ENCODE results near the gene RPL31. TPM values are rescaled to one million over a fixed set of nuclear protein-coding genes. Genes with fewer than 3 reads are reported as not detected.

Gene RPL31
- total and polyA plus RNA-seq, 4 donors, result 1,020 to 6,954 (median 2,548) TPM

- no peaks in the 10 kb centered on the region for H3K4me1 ChIP-seq (ENCODE audit: control insufficient read depth in 5 of 5, insufficient read depth in 5 of 5, low read length in 5 of 5)
- no peak overlapping the region for H3K27ac ChIP-seq (ENCODE audit: low read depth in 1 of 2, low read length in 1 of 2)
- H3K36me3 ChIP-seq (ENCODE audit: control insufficient read depth in 4 of 4, insufficient read depth in 4 of 4, low read length in 4 of 4), result peaks cover 0 to 9% (median 4%) of the 10 kb centered on the region in 4 donors
- H3K9me3 ChIP-seq (ENCODE audit: control insufficient read depth in 4 of 4, insufficient read depth in 3 of 4, low read length in 3 of 4), result no peaks in the 10 kb centered on the region
- DNase-seq (no peak), ATAC-seq (ENCODE audit: insufficient read depth, low FRiP score) (no peak)
- H3K27me3 ChIP-seq (ENCODE audit: control insufficient read depth in 3 of 3, insufficient read depth in 3 of 3, low read length in 2 of 3), result no peaks in the 10 kb centered on the region
- 94 to 96% methylated on average over 9 of the region's 9 CpGs for WGBS, 2 donors
- H3K4me3 ChIP-seq, result no peak overlapping the region
- TF ChIP-seq, protein P1, sequence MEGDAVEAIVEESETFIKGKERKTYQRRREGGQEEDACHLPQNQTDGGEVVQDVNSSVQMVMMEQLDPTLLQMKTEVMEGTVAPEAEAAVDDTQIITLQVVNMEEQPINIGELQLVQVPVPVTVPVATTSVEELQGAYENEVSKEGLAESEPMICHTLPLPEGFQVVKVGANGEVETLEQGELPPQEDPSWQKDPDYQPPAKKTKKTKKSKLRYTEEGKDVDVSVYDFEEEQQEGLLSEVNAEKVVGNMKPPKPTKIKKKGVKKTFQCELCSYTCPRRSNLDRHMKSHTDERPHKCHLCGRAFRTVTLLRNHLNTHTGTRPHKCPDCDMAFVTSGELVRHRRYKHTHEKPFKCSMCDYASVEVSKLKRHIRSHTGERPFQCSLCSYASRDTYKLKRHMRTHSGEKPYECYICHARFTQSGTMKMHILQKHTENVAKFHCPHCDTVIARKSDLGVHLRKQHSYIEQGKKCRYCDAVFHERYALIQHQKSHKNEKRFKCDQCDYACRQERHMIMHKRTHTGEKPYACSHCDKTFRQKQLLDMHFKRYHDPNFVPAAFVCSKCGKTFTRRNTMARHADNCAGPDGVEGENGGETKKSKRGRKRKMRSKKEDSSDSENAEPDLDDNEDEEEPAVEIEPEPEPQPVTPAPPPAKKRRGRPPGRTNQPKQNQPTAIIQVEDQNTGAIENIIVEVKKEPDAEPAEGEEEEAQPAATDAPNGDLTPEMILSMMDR (IDR thresholded peaks at IDR 0.05; ENCODE audit: control extremely low read depth, extremely low read depth), result no peak
- no peak overlapping the region for H3K9ac ChIP-seq (ENCODE audit: insufficient read depth in 1 of 2, low read length in 2 of 2)
Observed at GRCh38 chr2:100990166-100990565, 11.9 kb upstream of the RPL31 start.

DNA sequence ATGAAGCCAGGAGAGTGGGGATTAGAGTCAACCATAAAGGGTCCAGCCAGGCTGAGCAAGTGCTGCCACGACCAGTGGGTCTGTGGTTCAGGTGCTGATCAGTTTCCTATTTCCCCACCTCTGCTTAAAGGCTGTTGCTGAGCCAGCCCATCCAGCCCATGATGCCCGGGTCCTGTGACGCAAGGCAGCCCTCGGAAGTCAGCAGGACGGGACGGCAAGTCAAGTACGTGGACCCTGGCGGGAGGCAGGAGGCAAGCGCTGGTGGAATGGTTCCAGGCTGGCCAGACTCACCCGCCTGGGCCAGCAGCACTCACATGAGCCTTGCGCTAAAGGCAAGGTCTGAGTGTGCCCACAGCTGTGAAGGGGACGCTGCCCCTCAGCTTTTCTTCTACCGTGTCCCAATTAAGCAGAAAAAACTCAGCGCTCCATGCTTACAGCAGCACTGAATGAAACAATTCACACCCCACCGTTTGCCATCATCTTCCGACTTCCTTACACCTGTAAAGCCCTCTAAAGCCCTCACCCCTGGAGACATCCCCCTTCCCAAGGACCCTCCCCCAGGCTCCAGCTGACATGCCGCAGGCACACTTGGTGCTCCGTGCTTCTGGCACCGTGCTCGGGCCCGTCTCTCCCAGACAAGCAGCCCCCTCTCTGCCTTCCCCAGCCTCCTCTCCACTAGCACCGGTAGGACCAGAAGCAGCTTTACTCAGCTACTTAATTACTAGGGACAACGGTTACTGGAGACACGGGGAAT is 11.3 kb upstream of the RPL31 start:
- no peaks in the 10 kb centered on the region for H3K9me3 ChIP-seq (ENCODE audit: control insufficient read depth in 4 of 4, insufficient read depth in 3 of 4, low read length in 3 of 4)
- no peak for DNase-seq
- no peak overlapping the region for H3K27ac ChIP-seq (ENCODE audit: low read depth in 1 of 2, low read length in 1 of 2)
- H3K4me3 ChIP-seq, result no peak overlapping the region
- 87 to 91% methylated on average over 24 of the region's 24 CpGs for WGBS, 2 donors
- ATAC-seq (ENCODE audit: insufficient read depth, low FRiP score), result no peak
- H3K9ac ChIP-seq (ENCODE audit: insufficient read depth in 1 of 2, low read length in 2 of 2), result no peak overlapping the region
- H3K27me3 ChIP-seq (ENCODE audit: control insufficient read depth in 3 of 3, insufficient read depth in 3 of 3, low read length in 2 of 3), result no peaks in the 10 kb centered on the region
- TF ChIP-seq, protein P1 (IDR thresholded peaks at IDR 0.05; ENCODE audit: control extremely low read depth, extremely low read depth), result no peak
- peaks cover 0 to 11% (median 6%) of the 10 kb centered on the region in 4 donors for H3K36me3 ChIP-seq (ENCODE audit: control insufficient read depth in 4 of 4, insufficient read depth in 4 of 4, low read length in 4 of 4)
- H3K4me1 ChIP-seq (ENCODE audit: control insufficient read depth in 5 of 5, insufficient read depth in 5 of 5, low read length in 5 of 5), result no peaks in the 10 kb centered on the region

- Histone ChIP-seq H3K36me3 (ENCODE audit: control insufficient read depth in 4 of 4, insufficient read depth in 4 of 4, low read length in 4 of 4) (peaks cover 0 to 16% (median 4%) of the 10 kb centered on the region in 4 donors), H3K9ac (ENCODE audit: insufficient read depth in 1 of 2, low read length in 2 of 2) (no peak overlapping the region), H3K27ac (ENCODE audit: low read depth in 1 of 2, low read length in 1 of 2) (no peak overlapping the region), H3K4me1 (ENCODE audit: control insufficient read depth in 5 of 5, insufficient read depth in 5 of 5, low read length in 5 of 5) (no peaks in the 10 kb centered on the region), H3K4me3 (no peak overlapping the region), H3K9me3 (ENCODE audit: control insufficient read depth in 4 of 4, insufficient read depth in 3 of 4, low read length in 3 of 4) (no peaks in the 10 kb centered on the region), H3K27me3 (ENCODE audit: control insufficient read depth in 3 of 3, insufficient read depth in 3 of 3, low read length in 2 of 3) (no peaks in the 10 kb centered on the region)
- TF ChIP-seq, protein P1 (IDR thresholded peaks at IDR 0.05; ENCODE audit: control extremely low read depth, extremely low read depth), result no peak
- no peak for DNase-seq
- ATAC-seq (ENCODE audit: insufficient read depth, low FRiP score), result no peak
- 91 to 93% methylated on average over 5 of the region's 5 CpGs for whole genome bisulfite sequencing, 2 donors
Observed at GRCh38 chr2:100991404-100991773, 10.7 kb upstream of the RPL31 start.

Data from lung (tissue), 12 donors.